ENCODE results near the gene TFAP2D.

The TFAP2D gene

DNA sequence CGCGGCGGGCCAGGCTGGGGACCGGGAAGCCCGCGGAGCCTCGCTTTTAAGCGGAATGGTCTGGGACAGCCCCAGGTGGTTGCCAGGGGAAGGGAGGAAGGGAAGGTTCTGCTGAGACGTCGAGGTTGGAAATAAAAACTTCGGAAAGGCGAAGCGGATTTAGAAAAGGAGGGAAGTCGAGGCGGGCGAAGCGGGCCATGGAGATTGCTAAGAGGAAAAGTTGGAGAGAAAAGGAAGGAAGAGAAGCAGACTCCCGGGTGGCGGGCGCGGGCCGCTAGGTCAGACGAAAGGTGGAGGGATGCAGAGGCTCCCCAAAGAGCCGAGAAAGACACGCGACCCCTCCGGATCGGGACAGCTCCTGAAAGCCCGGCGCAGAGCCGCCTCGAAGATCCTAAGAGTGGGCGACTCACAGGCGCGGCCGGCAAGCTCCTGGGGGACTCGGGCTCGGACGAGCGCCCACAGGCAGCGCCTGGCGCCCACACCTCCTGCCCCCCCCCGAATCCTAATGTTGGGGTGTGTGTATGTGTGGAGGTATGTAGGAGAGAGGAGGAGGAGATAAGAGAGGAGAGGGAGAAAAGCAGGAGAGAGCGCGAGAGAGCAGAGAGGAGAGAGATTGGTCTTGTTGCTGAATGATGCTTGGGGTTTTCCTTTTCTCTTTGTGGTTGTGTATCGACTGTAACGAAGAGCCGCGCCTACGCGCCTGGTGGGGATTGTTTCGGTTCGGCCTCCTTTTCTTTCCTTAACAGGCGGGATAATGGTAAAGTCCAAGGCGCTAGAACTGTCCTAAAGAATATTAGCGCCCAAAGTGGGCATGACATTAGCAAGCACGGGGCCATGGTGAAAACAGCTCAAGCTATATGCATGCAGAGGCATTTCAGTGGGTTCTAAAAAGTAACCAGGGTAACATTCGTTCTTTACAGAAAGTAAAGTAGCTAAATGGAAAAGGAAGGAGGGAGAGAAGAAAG, 106.9 kb downstream of the TFAP2D start:
- DNase-seq = no peak

DNA sequence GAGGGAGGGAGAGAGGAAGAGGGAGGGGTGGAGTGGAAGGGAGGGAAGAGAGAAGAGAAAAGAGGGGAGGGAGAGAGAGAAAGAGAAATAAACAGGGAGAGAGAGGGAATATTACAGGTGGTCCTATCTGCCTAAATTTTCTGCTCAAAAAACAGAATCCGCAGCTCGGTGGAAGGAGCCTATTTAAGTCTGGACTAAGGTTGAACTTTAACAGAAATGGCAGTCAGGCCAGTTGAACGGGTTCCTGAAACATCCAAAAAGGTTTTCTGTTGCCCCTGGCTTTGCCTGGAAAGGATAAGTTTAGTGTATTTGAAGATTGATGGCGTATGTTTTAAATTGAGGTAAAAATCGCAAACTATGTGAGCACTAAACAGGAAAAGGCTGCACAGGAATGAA, 107.5 kb downstream of the TFAP2D start:
- DNase-seq = no peak

DNA sequence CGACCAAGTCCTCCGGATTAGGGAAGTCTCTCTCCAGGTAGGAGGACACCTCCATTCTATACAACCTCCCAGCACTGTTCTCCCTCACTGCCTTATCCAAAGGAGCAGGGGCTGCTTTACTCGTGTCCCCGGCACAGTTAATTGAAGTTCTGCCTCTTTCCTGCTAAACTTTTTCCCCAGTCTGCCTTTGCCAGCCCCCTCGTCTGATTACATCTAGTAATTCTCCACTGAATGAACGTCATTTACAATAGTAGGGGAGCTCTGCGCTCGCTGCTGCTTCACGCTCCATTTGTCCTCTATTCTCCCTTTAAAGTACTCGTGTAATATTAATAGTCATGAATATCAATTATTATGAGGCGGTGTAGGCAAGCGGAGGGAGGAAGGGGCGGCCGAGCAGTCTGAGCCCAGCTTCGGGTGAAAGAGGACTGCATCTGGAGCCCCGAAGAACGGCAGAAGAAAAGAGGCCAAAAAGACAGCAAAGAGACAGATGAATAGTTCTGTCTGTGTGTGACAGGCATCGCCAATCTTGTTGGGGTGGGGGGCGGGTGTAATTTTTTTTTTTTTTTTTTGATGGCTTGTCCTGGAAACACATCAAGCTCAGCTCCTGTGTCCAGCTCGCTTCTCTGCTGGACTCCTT, 108.2 kb downstream of the TFAP2D start:
- DNase-seq = no peak

- DNase-seq = no peak
These were observed 108.8 kb downstream of the TFAP2D start for GRCh38 chr6:50822078-50822476.

Measured in NCI-H2029 (cell line).